ENCODE measurements around the gene ADCY1.

Gene ADCY1

GRCh38 chr7:45768516-45769394 lies 194.6 kb downstream of the ADCY1 start:
- DNase-seq, result peak; percentile 99

- peak; percentile 54 for DNase-seq
Measured at GRCh38 chr7:45769626-45770025, 195.5 kb downstream of the ADCY1 start.

All from activated CD8-positive, alpha-beta memory T cell treated with anti-CD3 and anti-CD28 coated beads, Interleukin-2, amount 50 U/mL, for 48 hours (primary cell).